Activated naive CD8-positive, alpha-beta T cell treated with anti-CD3 and anti-CD28 coated beads, Interleukin-2, amount 50 U/mL, for 16 hours (primary cell): ENCODE data around the gene GRK1.

Source experiments
- DNase-seq: peaks from one replicate; pipeline ENCODE4 v3.0.0-alpha.2; 2020; ENCODE audit warnings: low read depth, low spot score

The GRK1 gene

DNA sequence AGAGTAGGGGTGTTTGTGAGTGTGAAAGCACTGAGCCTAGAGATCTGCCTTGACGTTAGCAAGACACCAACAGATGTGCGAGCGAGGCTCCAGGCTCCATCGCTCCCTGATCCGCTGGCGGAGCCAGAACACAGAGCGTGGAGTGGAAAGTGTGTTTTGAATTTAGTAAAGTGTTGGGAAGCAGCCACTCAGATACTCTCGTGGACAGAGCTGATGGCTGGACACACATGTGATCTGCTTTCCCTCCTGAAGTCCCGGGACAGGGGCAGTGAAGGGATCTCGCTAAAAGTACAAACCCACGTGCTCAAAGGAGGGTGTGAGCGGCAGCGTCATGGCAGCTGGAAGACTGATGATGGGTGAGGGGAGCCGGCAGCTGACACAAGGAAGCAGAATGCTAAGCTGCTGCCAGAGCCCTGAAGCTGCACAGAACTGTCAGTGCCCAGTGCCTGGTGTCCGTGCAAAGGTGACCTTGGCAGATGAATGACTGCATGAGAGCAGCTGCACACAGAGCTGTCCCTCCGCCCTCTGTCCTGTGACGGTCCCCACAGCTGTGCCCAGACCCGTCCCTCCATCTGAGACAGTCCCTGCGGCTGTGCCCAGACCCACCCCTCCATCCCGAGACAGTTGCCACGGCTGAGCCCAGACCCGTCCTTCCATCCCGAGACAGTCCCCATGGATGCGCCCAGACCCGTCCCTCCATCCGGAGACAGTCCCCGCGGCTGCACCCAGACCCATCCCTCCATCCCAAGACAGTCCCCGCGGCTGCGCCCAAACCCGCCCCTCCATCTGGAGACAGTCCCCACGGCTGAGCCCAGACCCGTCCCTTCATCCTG lies 62.4 kb downstream of the GRK1 start:
- no peak for DNase-seq

DNA sequence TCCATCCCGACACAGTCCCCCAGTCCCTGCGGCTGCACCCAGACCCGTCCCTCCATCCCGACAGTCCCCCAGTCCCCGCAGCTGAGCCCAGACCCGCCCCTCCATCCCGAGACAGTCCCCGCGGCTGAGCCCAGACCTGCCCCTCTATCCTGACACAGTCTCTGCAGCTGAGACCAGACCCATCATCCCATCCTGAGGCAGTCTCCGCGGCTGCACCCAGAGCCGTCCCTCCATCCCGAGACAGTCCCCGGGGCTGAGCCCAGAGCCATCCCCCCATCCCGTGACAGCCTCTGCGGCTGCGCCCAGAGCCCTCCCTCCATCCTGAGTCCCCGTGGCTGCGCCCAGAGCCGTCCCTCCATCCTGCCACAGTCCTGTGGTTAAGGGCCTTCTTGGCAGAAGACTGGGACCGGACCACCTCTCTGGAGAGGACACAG lies 63.3 kb downstream of the GRK1 start:
- DNase-seq, result no peak

DNA sequence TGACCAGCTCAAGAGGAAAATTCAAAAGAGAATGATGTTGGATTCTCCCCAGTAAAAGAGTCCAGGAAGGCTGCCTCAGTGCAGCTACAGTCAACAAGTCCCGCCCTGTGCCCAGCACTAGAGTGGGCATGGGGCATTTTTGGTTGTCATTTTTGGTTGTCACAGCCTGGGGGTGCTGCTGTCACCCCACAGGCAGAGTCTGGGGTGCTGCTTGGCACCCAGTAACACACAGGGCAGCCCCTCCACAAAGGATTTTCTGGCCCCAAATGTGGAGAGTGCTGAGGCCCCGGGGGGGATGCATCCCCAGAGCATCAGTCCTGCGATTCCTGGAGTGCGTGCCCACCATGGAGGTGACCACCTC lies 63.8 kb downstream of the GRK1 start:
- DNase-seq, result no peak

DNA sequence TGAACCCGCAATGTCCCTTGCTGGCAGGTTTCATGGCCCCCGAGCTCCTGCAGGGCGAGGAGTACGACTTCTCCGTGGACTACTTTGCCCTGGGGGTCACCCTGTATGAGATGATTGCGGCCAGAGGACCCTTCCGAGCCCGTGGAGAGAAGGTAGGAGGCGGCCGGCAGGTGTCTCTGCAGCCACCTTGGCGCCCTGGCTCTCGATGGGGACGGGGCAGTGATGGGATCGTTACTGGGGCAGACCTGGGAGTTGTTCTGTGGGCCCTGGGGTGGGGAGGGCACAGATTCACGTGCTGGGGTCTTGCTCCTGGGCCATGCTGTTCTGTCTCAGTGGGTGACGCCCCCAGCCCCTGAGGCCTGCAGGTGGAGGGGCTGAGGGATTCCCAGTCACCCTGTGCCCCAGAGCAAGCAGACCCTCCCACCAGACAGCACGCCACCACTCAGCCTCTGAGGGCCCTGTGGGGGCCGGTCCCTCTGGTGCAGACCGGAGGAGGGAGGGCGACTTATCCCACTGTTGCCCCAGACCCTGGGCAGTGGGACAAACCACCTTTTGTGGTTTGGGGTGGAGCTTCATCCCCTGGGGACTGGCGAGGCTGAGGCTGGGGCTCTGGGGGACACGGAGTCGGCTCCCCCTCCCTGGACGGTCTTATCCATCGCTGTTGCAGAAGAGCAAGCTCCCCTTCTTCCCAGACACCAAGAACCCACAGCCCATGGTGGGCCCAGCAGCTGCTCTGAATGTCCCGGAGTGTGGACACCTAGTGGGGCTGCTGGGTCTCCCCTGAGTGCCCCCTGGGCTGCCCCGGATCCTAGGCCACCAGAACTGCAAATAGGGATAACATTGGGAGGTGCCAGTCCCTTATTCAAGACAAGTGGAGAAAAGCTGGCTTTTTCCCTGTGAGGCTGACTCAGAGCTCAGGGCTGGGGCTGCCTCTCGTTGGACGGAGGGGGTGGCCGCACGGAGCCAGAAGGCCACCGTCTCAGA lies 64.5 kb downstream of the GRK1 start:
- DNase-seq, result no peak

DNA sequence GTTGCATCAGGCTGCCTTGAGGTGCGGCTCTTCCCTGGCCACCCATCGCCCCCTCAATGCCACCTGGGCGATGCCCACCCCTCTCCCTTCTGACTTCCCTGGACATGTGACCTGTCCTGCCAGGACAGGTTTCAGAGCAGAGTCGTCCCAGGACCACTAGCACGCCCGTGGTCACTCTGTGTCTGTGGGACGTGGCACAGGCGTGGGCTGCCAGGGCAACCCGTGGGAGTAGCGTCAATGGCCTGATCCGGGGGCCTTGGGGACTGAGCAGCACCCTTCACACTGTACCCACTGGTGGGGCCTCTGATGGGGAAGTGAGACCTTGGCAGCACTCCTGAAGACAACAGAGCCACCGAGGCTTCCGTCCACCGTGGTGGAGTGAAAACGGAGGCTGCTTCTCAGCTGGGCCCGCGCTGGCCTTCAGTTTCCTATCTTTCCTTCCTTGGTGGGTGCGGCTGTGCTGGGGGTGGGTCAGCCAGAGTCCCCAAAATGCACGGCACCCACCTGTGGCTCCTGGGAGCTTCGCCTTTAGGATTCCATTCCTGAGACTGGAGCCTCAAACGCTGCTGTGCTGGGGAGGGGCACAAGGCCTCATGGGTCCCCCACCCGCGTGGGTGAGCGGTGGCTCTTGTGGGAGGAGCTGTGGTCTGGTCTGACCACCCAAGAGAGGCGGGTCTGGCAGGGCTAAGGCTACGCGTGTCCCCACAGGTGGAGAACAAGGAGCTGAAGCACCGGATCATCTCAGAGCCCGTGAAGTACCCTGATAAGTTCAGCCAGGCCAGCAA lies 65.3 kb downstream of the GRK1 start:
- no peak for DNase-seq

DNA sequence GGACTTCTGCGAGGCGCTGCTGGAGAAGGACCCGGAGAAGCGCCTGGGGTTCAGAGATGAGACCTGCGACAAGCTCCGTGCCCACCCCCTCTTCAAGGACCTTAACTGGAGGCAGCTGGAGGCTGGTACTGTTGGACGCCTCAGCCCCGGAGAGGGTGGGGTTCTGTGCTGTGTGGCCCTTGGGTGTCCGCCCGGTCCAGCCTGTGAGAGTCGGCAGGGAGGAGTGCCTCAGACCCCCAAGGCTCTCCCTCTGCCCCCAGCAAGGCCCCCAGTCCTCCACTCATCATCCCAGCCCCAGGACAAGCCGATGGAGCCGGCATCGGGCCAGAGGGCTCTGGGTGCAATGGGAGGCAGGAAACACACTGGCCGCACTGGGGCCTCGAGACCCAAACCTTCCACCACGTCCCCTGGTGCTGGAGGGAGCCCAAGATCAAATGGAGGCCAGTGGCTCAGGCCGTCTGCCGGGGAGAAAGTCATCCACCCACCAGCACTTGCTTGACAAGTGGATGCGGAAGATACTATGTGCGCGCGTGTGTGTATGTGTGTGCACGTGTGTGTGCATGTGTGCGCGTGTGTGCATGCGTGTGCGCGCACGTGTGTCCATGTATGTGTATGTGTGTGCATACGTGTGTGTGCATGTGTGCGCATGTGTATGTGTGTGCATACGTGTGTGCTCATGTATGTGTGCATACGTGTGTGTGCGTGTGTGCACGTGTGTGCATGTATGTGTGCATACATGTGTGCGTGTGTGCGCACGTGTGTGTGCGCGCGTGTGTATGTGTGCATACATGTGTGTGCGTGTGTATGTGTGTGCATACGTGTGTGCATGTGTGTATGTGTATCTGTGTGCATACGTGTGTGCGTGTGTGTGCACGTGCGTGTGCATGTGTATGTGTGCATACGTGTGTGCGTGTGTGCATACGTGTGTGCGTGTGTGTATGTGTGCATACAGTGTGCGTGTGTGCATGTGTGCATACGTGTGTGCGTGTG lies 66.2 kb downstream of the GRK1 start:
- no peak for DNase-seq

DNA sequence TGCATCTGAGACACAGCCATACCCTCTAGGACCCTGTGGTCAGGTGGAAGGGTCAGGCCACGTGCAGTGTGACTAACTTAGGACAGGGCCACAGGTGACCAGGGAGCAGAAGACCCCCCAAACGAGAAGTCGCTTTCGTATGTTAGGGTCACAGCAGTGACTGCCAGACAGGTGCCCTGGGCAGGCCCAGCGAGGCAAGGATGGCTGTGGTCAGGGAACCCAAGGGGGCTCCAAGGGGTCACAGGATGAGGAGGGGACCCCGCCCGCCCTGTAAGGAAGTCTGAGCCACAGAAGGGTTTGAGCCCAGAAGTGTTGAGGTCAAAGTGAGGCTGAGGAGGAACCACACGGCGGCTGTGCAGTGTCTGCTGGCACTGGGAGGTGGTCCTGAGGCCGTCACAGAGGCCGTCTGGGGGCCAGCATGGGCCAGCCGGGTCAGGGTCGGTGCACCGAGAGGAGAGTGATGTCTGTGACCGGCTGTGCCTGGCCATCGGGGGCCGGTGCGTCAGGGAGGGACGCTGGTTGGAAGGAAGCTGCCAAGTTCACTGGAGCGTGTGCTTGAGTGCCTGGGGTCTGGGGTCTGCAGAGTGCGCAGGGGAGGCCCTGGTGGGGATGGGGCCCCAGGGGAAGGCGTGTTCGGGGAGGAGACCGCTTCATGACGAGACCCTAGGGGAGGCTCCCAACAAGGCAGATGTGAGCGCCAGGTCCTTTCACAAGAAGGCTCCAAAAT lies 67.2 kb downstream of the GRK1 start:
- no peak for DNase-seq

DNA sequence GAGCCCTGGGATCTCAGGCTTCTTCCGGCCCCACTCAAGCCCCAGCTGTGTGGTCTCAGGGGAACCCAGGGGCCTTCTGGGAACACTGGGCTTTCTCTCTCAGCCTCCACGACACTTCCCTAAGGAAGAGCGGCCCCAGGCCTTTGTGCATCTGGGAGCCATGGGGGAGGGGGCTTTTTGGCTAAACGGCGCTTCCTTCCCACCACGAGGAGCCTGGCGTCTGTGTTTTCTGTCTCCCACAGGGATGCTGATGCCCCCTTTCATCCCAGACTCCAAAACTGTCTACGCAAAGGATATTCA lies 67.8 kb downstream of the GRK1 start:
- DNase-seq, result no peak

DNA sequence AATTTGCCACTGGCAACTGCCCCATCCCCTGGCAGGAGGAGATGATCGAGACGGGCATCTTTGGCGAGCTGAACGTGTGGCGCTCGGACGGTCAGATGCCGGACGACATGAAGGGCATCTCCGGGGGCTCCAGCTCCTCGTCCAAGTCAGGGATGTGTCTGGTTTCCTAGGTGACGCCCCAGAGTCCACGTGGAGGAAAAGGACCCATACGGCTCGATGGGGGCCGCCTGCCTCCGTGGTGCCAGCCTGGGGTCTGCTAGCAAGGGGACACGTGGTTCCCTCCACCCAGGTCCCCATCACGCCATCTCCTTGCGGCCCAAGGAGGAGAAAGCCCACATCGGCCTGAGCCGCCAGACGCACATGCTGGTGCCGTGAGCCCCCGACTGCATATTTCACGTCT lies 68.2 kb downstream of the GRK1 start:
- no peak for DNase-seq

DNA sequence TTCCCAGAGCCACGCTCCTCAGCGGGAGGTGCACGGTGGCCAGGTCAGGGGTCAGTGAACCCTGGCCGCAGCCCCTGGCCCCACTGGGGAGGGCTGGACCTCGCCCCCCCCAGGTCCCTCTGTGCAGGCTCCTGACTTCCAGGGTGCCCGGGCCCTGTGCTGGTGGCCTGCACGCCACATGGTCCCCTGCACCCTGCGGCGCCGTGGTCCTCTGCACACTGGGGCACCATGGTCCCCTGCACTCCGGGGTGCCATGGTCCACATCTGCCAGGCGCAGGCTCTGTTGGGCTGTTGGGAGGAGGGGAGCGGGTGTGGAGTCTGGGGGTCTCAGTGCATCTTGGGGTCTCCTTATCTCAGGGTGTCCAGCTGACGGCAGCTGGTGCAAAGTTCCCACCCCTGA lies 68.7 kb downstream of the GRK1 start:
- no peak for DNase-seq

DNA sequence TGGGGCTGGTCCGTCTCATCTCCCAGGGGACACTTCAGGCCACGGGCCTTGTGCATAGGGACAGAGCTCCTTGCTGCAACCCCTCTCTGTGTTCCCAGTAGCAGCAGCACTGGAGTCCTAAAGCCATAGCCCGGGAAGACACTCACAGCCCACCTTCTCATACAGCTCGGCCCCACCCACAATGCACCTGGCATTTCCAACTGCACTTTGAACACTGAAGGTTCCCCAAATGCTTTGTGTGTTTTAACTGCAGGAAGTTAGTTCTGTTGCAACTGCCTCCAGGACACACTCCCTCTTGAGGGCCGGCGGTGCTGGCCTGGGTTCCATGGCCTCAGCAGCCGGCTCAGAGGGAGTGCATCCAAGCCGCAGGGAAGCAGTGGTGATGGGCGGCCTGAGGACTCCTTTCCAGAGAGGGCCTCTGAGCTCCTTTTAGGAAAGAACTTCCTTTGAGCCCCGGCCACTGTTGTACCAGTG lies 69.3 kb downstream of the GRK1 start:
- DNase-seq, result no peak

DNA sequence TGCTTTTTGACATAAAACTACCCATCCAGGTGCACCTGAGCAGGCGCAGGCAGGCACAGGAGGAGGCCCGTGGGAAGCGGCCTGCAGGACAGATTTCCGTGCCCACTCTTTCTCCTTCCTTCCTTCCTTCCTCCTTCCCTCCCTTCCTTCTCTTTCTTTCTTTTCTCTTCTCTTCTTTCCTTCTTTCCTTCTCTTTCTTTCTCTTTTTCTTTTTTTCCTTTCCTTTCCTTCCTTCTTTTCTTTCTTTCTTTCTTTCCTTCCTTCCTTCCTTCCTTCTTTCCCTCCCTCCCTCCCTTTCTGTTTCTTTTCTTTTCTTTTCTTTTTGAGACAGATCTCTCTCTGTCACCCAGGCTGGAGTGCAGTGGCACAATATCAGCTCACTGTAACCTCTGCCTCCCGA lies 70.8 kb downstream of the GRK1 start:
- no peak for DNase-seq

DNA sequence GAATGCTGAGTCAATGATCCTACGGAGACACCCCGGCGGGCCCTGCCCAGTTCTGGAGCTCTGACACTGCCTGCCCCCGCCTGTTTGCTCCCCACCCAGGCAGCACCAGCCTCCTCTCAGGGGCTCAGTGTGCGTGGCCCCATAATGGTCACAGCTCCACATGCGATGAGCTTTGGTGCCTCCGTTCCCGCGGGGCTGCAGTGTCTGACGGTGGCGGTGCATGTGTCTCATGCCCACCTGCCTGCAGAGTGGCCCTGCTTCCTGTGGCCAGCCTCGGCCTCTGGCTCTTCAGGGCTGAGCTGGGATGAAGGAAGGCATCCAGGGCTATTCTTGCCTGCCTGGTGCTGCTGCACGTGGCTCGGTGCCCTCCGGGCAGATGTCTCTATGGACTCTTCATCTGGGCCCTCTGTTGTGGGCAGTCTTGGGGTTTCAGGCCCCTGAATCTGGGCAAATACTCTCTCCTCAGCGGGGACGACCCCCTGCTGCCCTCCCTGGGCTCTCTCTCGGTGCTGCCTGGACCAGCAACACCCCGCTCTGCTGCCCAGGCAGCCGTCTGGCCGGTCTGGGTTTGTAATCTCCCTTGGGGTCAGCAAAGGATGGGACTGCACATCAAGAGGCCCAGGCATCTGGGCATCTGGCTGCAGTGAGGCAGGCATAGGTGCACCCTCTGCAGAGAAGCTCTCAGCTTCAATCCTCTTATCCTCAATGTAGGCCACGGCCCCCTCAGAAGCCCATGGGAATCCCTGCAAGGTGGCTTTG lies 72.7 kb downstream of the GRK1 start:
- no peak for DNase-seq

DNA sequence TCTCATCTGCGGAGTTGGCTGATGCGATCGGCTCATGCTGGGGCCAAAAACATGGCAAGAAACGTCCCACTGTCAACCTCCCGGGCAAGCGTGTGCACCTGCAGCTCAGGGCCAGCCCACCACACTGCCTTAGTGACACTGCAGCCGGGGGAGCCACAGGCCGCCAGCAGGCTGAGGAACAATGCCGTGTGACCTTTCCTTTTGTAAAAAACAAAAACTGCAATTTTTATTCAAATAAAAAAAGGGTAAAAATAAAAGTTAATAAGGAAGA lies 73.2 kb downstream of the GRK1 start:
- DNase-seq, result no peak

DNA sequence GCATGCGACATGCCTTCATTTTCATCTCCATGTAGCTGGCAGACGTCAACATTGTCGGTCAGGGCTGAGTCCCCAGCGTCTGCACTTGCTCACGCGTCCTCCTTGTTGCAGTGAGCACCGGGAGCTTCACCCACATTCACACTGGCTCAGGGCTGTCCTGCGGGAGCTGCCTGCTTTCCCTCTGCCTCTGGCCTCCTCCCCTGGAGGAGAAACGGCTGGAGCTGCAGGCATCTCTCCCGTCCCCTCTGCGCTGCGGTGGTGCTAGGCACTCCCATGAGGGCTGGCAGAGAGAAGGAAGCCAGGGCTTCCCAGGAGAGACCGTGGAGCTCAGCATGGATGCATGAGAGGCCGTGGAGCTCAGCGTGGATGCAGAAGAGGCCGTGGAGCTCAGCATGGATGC lies 73.6 kb downstream of the GRK1 start:
- no peak for DNase-seq

DNA sequence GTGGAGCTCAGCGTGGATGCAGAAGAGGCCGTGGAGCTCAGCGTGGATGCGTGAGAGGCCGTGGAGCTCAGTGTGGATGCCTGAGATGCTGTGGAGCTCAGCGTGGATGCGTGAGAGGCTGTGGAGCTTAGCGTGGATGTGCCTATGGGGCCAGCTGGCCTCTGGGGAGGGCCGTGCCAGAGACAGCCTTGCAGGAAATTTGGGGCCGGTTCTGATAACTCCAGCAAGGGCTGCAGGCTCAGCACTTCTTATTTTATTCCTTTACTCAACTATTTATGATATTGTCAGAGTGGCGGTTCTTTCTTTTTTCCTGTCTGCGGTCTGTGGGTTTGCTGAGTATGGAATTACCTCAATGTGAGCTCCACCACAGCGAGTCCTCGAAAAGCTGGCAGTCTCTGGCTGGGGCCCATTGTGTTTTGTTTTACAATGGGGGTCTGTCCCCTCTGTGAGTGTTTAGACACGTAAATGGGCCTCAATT lies 74.2 kb downstream of the GRK1 start:
- DNase-seq, result no peak

DNA sequence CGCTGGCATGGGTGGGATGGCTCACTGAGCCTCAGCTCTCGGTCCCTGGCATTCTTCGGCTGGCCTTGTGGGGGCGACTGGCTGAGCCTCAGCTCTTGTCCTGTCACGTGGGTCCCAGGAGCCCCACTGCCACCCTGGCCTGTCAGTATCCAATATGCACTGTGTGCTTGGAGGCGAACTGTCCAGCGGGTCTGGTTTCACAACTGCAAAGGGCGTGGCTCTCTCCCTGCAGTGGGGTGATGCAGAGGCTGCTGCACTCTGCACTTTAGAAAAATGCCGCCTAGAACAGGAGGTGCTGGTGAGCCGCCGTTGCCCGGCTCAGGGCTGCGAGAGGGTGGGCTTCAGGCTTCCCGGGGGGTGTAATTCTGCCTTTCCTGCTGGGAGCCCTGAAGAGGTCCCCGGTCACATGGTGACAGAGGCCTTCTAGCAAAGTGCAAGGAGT lies 75.0 kb downstream of the GRK1 start:
- DNase-seq, result no peak

DNA sequence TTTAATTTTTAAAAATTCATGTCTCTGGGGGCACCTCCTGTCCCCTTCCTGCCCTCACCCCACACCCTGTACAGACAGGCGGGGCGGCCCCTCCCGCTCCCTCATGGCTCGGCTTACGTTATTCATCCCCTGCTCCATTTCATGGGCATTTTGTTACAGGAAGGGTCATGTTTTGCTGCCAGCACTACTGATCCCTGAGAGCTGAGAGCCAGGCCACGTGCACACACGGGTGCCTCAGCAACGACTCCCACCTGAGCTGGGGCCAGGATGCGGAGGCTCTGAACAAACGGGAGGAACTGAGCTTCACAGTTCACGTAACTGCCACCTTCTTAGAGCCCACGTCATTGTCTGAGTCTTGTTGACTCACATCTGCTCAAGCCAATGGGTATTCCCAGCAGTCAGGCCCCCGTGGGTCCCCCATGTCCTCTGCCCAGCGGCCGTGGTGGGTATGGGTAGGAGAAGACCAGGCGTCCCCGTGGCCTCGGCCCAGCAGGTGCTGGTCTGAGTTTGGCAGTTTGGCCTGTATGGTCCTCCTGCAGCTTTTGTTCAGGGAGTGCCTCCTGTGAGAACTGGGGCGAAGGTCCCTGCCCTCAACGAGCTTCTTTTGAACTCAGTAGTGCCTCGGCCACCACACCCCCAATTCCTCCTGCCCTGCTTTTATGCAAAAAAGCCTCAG lies 75.6 kb downstream of the GRK1 start:
- no peak for DNase-seq
